Mucosa of descending colon (tissue), 3 donors: ENCODE measurements around the gene TULP4. TPM values are rescaled to one million over a fixed set of nuclear protein-coding genes. Genes with fewer than 3 reads are reported as not detected.

Source experiments
- ATAC-seq: fragments of 200-7000 bp; cut with Tn5 transposase; one replicate; pipeline ENCODE4 v1.9.1; 2020; ENCODE audit warnings: mild to moderate bottlenecking, moderate library complexity
- DNase-seq, 3 donors: peaks; one replicate each; pipeline ENCODE4 v3.0.0-alpha.2; 2020
- H3K36me3 ChIP-seq: fragments of 200-600 bp; one replicate; pipeline ENCODE4 v1.8.0; 2021; ENCODE audit warnings: low read depth, mild to moderate bottlenecking
- H3K4me1 ChIP-seq: fragments of 200-600 bp; one replicate; pipeline ENCODE4 v1.8.0; 2021; ENCODE audit warnings: low read depth, mild to moderate bottlenecking
- H3K4me3 ChIP-seq: fragments of 200-600 bp; one replicate; pipeline ENCODE4 v1.8.0; 2021; ENCODE audit warnings: mild to moderate bottlenecking
- H3K9me3 ChIP-seq: fragments of 200-600 bp; one replicate; pipeline ENCODE4 v1.8.0; 2021; ENCODE audit warnings: mild to moderate bottlenecking
- intact Hi-C, 2 donors: fragments of 100-400 bp; cut with DNase I in 1 of 2; cut with micrococcal nuclease in 1 of 2; formaldehyde crosslinking; loops; one replicate each; pipeline versions ENCODE4 v1.11.0 to v1.11.1; 2022; cut with DNase I, micrococcal nuclease
- long read RNA-seq, 2 donors: library from polyadenylated mRNA; unstranded; transcript quantifications; one replicate each; pipeline ENCODE4 v2.0.0, GENCODE V29; 2019 to 2021
- total RNA-seq, 3 donors: library from RNA; stranded (reverse); fragmentation: NEBNext Ultra II Directional in 2 of 3; extraction: Animal tissue kit (Norgen Biotek cat#: 25700) in 2 of 3; gene quantifications; one replicate each; pipeline versions ENCODE4 v1.2.1 to v1.2.4, GENCODE V29; 2021 to 2023
- TF ChIP-seq, protein P1 (sequence below): fragments of 200-600 bp; IDR thresholded peaks from one replicate; pipeline ENCODE4 v1.8.0; 2022; ENCODE audit warnings: antibody characterized with exemption, mild to moderate bottlenecking
- donor health status: DM: no; HTN: no; CAD: no; lungs with moderate emphysema.
- donor health status: DM: no; HTN: no; CAD: no.
- donor health status: DM: no; HTN: yes; CAD: no.

The TULP4 gene
- total RNA-seq: 100 to 1,000 TPM in 1 of 3 donors, 10 to 100 TPM in 2; 70.4 to 122 (median 83.6) TPM
- long read RNA-seq, donor 1, partial matches to known transcripts: 3 of 7 reads
- long read RNA-seq, donor 1, other reads (novel, unspliced or antisense): 4 of 7 reads
- long read RNA-seq, donor 2, partial matches to known transcripts: 0 of 5 reads
- long read RNA-seq, donor 2, other reads (novel, unspliced or antisense): 3 of 5 reads

DNA sequence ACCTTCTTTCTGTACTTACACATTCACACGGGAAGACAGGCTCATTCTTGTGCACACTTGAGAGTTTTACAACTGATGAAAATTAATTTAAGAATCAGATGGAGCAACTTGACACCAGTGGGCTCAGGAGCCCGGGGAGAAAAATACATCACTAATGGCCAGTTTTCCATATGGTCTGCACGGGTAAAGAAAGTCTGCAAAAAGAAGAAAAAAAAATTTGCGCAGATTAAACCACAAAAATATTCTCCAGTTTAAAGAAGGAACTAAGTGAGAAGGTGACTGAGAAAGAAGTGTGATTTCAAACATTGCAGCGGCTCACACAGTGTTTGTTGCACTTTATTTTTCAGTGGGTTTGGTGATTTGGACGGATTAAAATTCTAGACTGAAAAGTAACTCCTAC, at the start of gene TULP4:
TSS of gene TULP4 (plus strand) at position 301 of the 400 bp plus-strand sequence. CDS start 1,552 bp downstream, outside the sequence.
- TF ChIP-seq, protein P1, sequence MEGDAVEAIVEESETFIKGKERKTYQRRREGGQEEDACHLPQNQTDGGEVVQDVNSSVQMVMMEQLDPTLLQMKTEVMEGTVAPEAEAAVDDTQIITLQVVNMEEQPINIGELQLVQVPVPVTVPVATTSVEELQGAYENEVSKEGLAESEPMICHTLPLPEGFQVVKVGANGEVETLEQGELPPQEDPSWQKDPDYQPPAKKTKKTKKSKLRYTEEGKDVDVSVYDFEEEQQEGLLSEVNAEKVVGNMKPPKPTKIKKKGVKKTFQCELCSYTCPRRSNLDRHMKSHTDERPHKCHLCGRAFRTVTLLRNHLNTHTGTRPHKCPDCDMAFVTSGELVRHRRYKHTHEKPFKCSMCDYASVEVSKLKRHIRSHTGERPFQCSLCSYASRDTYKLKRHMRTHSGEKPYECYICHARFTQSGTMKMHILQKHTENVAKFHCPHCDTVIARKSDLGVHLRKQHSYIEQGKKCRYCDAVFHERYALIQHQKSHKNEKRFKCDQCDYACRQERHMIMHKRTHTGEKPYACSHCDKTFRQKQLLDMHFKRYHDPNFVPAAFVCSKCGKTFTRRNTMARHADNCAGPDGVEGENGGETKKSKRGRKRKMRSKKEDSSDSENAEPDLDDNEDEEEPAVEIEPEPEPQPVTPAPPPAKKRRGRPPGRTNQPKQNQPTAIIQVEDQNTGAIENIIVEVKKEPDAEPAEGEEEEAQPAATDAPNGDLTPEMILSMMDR: no peak
- Histone ChIP-seq H3K4me1 (no peaks in the 10 kb centered on the region), H3K4me3 (no peak within 1 kb of the TSS), H3K36me3 (no peaks in the 10 kb centered on the region), H3K9me3 (peaks cover 4% of the 10 kb centered on the region)
- intact Hi-C loops: no loop called here
- DNase-seq: no peak
- ATAC-seq: no peak

- Histone ChIP-seq H3K4me3 (no peak overlapping the region), H3K9me3 (no peaks in the 10 kb centered on the region), H3K4me1 (no peaks in the 10 kb centered on the region), H3K36me3 (no peaks in the 10 kb centered on the region)
- DNase-seq (no peak), ATAC-seq (no peak)
- TF ChIP-seq, protein P1: no peak
- intact Hi-C loops: no loop called here
Observed at GRCh38 chr6:158262755-158263154, 49.5 kb upstream of the TULP4 start.

GRCh38 chr6:158264180-158264579, 48.1 kb upstream of the TULP4 start:
- intact Hi-C loops: no loop called here
- Histone ChIP-seq H3K4me1 (no peaks in the 10 kb centered on the region), H3K4me3 (no peak overlapping the region), H3K36me3 (no peaks in the 10 kb centered on the region), H3K9me3 (no peaks in the 10 kb centered on the region)
- TF ChIP-seq, protein P1: no peak
- DNase-seq (no peak), ATAC-seq (no peak)

GRCh38 chr6:158266131-158266530, 46.1 kb upstream of the TULP4 start:
- DNase-seq (no peak), ATAC-seq (no peak)
- TF ChIP-seq, protein P1: no peak
- Histone ChIP-seq H3K9me3 (no peaks in the 10 kb centered on the region), H3K4me1 (no peaks in the 10 kb centered on the region), H3K36me3 (no peaks in the 10 kb centered on the region), H3K4me3 (no peak overlapping the region)
- intact Hi-C loops: no loop called here

DNA sequence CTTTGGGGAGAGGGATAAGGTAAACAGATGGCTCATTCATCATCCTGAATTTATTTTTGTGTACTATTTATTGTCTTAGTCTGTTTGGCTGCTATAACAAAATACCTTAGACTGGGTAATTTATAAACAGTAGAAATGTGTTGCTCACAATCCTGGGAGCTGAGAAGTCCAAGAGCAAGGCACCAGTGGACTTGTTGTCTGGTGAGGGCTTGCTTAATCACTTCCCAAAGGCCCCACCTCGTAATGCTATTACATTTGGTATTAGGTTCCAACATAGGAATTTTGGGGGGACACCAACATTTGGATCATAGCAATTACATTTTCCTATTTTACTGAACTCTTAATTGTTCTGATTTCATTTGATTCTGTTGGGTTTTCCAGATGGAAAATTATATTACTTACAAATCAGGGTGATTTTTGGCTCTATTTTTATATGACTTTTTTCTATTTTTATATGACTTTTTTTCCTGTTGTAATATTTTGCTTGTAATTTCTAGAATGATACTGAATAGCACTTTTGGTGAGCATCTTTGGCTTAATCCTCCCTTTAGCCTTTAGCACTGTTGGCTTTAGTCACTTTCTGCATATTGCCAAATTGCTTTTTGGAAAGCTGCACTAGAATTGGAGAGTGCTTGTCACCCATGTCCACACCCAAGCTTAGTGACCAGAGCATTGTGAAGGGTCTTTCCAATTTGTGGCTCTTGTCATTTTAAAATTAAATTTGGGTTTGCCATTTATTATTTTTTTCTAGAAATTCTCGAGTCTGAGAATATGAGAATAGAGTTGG, 43.7 kb upstream of the TULP4 start:
- Histone ChIP-seq H3K4me1 (no peaks in the 10 kb centered on the region), H3K9me3 (no peaks in the 10 kb centered on the region), H3K4me3 (no peak overlapping the region), H3K36me3 (no peaks in the 10 kb centered on the region)
- intact Hi-C loops: no loop called here
- ATAC-seq: no peak
- TF ChIP-seq, protein P1: no peak
- no peak for DNase-seq
